HepG2 (cell line): Measurements from ENCODE around the gene RTEL1. TPM values are rescaled to one million over a fixed set of nuclear protein-coding genes. Genes with fewer than 3 reads are reported as not detected.

Source experiments
- CCDC6 ChIP-seq: sonication (generic); formaldehyde crosslinking; IDR thresholded peaks from 2 replicates; pipeline ENCODE4 v1.8.1; 2022; ENCODE audit warnings: mild to moderate bottlenecking, missing genetic modification reagents, moderate library complexity
- FOXO4 ChIP-seq: sonication (generic); formaldehyde crosslinking; conservative IDR thresholded peaks from 2 replicates; pipeline ENCODE4 v1.8.1; 2023; ENCODE audit warnings: missing genetic modification reagents
- HNRNPK ChIP-seq: fragments of 200-400 bp; formaldehyde crosslinking; IDR thresholded peaks from 2 replicates; pipeline ENCODE4 v1.6.1; 2018; ENCODE audit warnings: low read length, low read depth, moderate library complexity, mild to moderate bottlenecking; ENCODE audit not compliant: poor library complexity, severe bottlenecking
- MNT ChIP-seq: fragments of 450-650 bp; IDR thresholded peaks from 2 replicates; pipeline ENCODE4 v1.6.1; 2016
- NFRKB ChIP-seq: fragments of 450-650 bp; IDR thresholded peaks from 2 replicates; pipeline ENCODE4 v1.6.1; 2017
- PBX3 ChIP-seq: sonication (generic); formaldehyde crosslinking; IDR thresholded peaks from 2 replicates; pipeline ENCODE4 v1.8.1; 2023; ENCODE audit warnings: missing genetic modification reagents, inconsistent platforms, borderline replicate concordance
- REXO4 ChIP-seq: sonication (generic); formaldehyde crosslinking; IDR thresholded peaks from 2 replicates; pipeline ENCODE4 v1.8.0; 2022; ENCODE audit warnings: missing genetic modification reagents, mild to moderate bottlenecking, borderline replicate concordance
- TBX2 ChIP-seq: sonication (generic); formaldehyde crosslinking; IDR thresholded peaks from 2 replicates; pipeline ENCODE4 v1.5.0; 2020; ENCODE audit warnings: missing genetic modification reagents, mild to moderate bottlenecking, borderline replicate concordance
- TEF ChIP-seq: sonication (generic); formaldehyde crosslinking; IDR thresholded peaks from 2 replicates; pipeline ENCODE4 v1.5.0; 2020; ENCODE audit warnings: missing genetic modification reagents
- ZNF160 ChIP-seq: sonication (generic); formaldehyde crosslinking; IDR thresholded peaks from 2 replicates; pipeline ENCODE4 v1.8.0; 2022; ENCODE audit warnings: mild to moderate bottlenecking, inconsistent platforms, missing genetic modification reagents
- ZNF318 ChIP-seq: sonication (generic); formaldehyde crosslinking; IDR thresholded peaks from 2 replicates; pipeline ENCODE4 v1.4.0; 2020; ENCODE audit warnings: mild to moderate bottlenecking, missing genetic modification reagents
- ZNF737 ChIP-seq: sonication (generic); formaldehyde crosslinking; IDR thresholded peaks from 2 replicates; pipeline ENCODE4 v1.5.0; 2020; ENCODE audit warnings: missing genetic modification reagents, mild to moderate bottlenecking, borderline replicate concordance
- ZNF788 ChIP-seq: sonication (generic); formaldehyde crosslinking; IDR thresholded peaks from 2 replicates; pipeline ENCODE4 v1.5.0; 2020; ENCODE audit warnings: mild to moderate bottlenecking, missing genetic modification reagents, borderline replicate concordance
- ZNF816 ChIP-seq: sonication (generic); formaldehyde crosslinking; IDR thresholded peaks from 2 replicates; pipeline ENCODE4 v1.8.0; 2022; ENCODE audit warnings: missing genetic modification reagents, mild to moderate bottlenecking, borderline replicate concordance
- polyA plus RNA-seq, 8 experiments: library from polyadenylated mRNA; depleted of rRNA in 3 of 8; stranded (reverse) in 7 of 8; unstranded in 1 of 8; fragments of >200 nt; fragmentation: Illumina TruSeq in 4 of 8; extraction: Trizol in 4 of 8; gene quantifications; 2 replicates each; pipeline versions ENCODE4 v1.2.1 to v1.2.3, GENCODE V29; 2011 to 2016; ENCODE audit warnings: low read depth in 4 of 8, missing spikeins in 1 of 8, mixed read lengths in 1 of 8; ENCODE audit not compliant: insufficient read depth in 1 of 8
- total RNA-seq, 5 experiments: library from RNA; depleted of rRNA; stranded (reverse); fragments of >200 nt; fragmentation: Illumina TruSeq; extraction: Trizol; gene quantifications; 2 replicates each; pipeline ENCODE4 v1.2.3, GENCODE V29; 2016; ENCODE audit warnings: low read depth in 1 of 5

RTEL1 gene
- total and polyA plus RNA-seq, 2 of the 13 experiments (the other 11 are each of a cell fraction or from before 2014, with no cell fraction given): 21.8 to 36.4 TPM

- no peak; the same call in 1 of the 2 replicates for TF ChIP-seq ZNF318 (CRISPR knock-in tag)
- peak; percentile 84 for TF ChIP-seq TBX2 (CRISPR knock-in tag)
- no peak for TF ChIP-seq HNRNPK
- no peak for TF ChIP-seq FOXO4 (CRISPR knock-in tag)
- peak; percentile 60; the same call in 1 of the 2 replicates for TF ChIP-seq ZNF160
- TF ChIP-seq ZNF737 (CRISPR knock-in tag): peak; percentile 24; the same call in 1 of the 2 replicates
- no peak for TF ChIP-seq MNT
- no peak for TF ChIP-seq NFRKB
- peak; percentile 99 for TF ChIP-seq ZNF788
- TF ChIP-seq CCDC6 (CRISPR knock-in tag): peak; percentile 86
- TF ChIP-seq REXO4 (CRISPR knock-in tag): no peak
- 0 out of 2 replicates have a peak, but pooled peaks have one; percentile 70 for TF ChIP-seq TEF (CRISPR knock-in tag)
- TF ChIP-seq ZNF816: no peak; the same call in 1 of the 2 replicates
- TF ChIP-seq PBX3 (CRISPR knock-in tag): peak; percentile 75; the same call in 1 of the 2 replicates
Measured at GRCh38 chr20:63628246-63628975, 29.7 kb upstream of the RTEL1 start (continued).
